Panc1 (cell line): ENCODE measurements around the gene PJA1. TPM values are rescaled to one million over a fixed set of nuclear protein-coding genes. Genes with fewer than 3 reads are reported as not detected.

Experiments
- ATAC-seq: fragments of 200-7000 bp; cut with Tn5 transposase; 2 replicates; pipeline ENCODE4 v1.9.1; 2020; ENCODE audit warnings: mild to moderate bottlenecking, moderate library complexity
- BruUV-seq: library from RNA; stranded (reverse); fragments of 400-500 nt; replicated peaks from 2 replicates; lab custom pipeline; 2021; lab: Mats Ljungman, UMichigan
- CTCF ChIA-PET: fragments of 300-600 bp; sonication (Branson Sonifier 250); formaldehyde crosslinking; loops from one replicate; lab custom pipeline; 2022; ENCODE audit warnings: antibody characterized with exemption; lab: Charles Lee
- POLR2A ChIA-PET: fragments of 300-600 bp; sonication (Branson Sonifier 250); formaldehyde crosslinking; loops from one replicate; lab custom pipeline; 2022; ENCODE audit warnings: antibody characterized with exemption; lab: Charles Lee
- DNase-seq: peaks from one replicate; pipeline ENCODE4 v3.0.0-alpha.2; 2010; ENCODE audit warnings: low read depth, low spot score
- H3K27ac ChIP-seq: 2 replicates; pipeline ENCODE4 v1.5.1; 2011; ENCODE audit warnings: mild to moderate bottlenecking, low read length, inconsistent platforms
- H3K27me3 ChIP-seq: fragments of 200-500 bp; sonication (Bioruptor generic); 2 replicates; pipeline ENCODE4 v1.6.0; 2014; ENCODE audit warnings: low read length, inconsistent platforms; ENCODE audit not compliant: control insufficient read depth, insufficient read depth
- H3K36me3 ChIP-seq: fragments of 200-500 bp; sonication (Bioruptor generic); 2 replicates; pipeline ENCODE4 v1.5.1; 2014; ENCODE audit warnings: inconsistent platforms, mild to moderate bottlenecking, low read length, moderate library complexity; ENCODE audit not compliant: control insufficient read depth, insufficient read depth
- H3K4me1 ChIP-seq: 2 replicates; pipeline ENCODE4 v1.5.1; 2011; ENCODE audit warnings: inconsistent platforms, mild to moderate bottlenecking, low read length, moderate library complexity; ENCODE audit not compliant: control insufficient read depth, insufficient read depth
- H3K4me3 ChIP-seq, 2 experiments: 2 replicates each; pipeline ENCODE4 v1.5.1; 2011 to 2012; ENCODE audit warnings: low read depth in 2 of 2, low read length in 2 of 2, mild to moderate bottlenecking in 2 of 2, inconsistent platforms in 1 of 2, moderate library complexity in 1 of 2
- H3K9me3 ChIP-seq: fragments of 200-500 bp; sonication (Bioruptor generic); 2 replicates; pipeline ENCODE4 v1.5.1; 2014; ENCODE audit warnings: low read depth, mild to moderate bottlenecking, inconsistent platforms, low read length, moderate library complexity; ENCODE audit not compliant: control insufficient read depth, insufficient read depth
- CTCF ChIP-seq: fragments of 450-650 bp; IDR thresholded peaks from 2 replicates; pipeline ENCODE4 v1.5.1; 2017; ENCODE audit warnings: mild to moderate bottlenecking
- POLR2AphosphoS5 ChIP-seq: IDR thresholded peaks from 2 replicates; pipeline ENCODE4 v1.6.1; 2012; ENCODE audit warnings: mild to moderate bottlenecking, low read depth, low read length, moderate library complexity
- REST ChIP-seq, 2 experiments: IDR thresholded peaks; 2 replicates each; pipeline ENCODE4 v1.6.1; 2011 to 2012; ENCODE audit warnings: low read depth in 2 of 2, control low read depth in 1 of 2, low read length in 1 of 2, mild to moderate bottlenecking in 1 of 2, moderate library complexity in 1 of 2; ENCODE audit not compliant: insufficient read depth in 1 of 2
- SIN3A ChIP-seq: IDR thresholded peaks from 2 replicates; pipeline ENCODE4 v1.6.1; 2012; ENCODE audit warnings: low read depth, mild to moderate bottlenecking, low read length, moderate library complexity, borderline replicate concordance; ENCODE audit not compliant: insufficient read depth
- TCF7L2 ChIP-seq: IDR thresholded peaks from 2 replicates; pipeline ENCODE4 v1.6.1; 2011; ENCODE audit warnings: mild to moderate bottlenecking, low read depth, low read length, inconsistent platforms
- in situ Hi-C: cut with HindIII; loops from 2 replicates; pipeline ENCODE4 v1.10.0; 2016; ENCODE audit warnings: low sequenced_read_pairs, low pct_unique_long_range_greater_than_20kb
- intact Hi-C: fragments of 100-400 bp; cut with micrococcal nuclease; formaldehyde crosslinking; loops from one replicate; pipeline ENCODE4 v1.10.0; 2022; ENCODE audit not compliant: unreplicated experiment
- total RNA-seq: library from RNA; stranded (reverse); gene quantifications from one replicate; pipeline ENCODE4 v1.2.1, GENCODE V29; 2021; ENCODE audit not compliant: unreplicated experiment

Gene PJA1
- total RNA-seq, 1 experiment from 2014 or later, result 11.8 TPM

- TF ChIP-seq CTCF, result no peak
- no peak for TF ChIP-seq TCF7L2
- no peak for TF ChIP-seq REST (IDR thresholded peaks at IDR 0.05; ENCODE audit: insufficient read depth in 1 of 2, low read depth in 2 of 2, low read length in 1 of 2)
- TF ChIP-seq POLR2AphosphoS5, result no peak
- TF ChIP-seq SIN3A, result no peak
- Histone ChIP-seq H3K27me3 (no peaks in the 10 kb centered on the region), H3K27ac (no peak overlapping the region), H3K4me3 (no peak overlapping the region), H3K9me3 (no peaks in the 10 kb centered on the region), H3K36me3 (no peaks in the 10 kb centered on the region), H3K4me1 (no peaks in the 10 kb centered on the region)
- ChIA-PET CTCF (no interaction called here), POLR2A (no interaction called here)
- ATAC-seq (no peak), DNase-seq (no peak)
- in situ Hi-C loops, result no loop called here
- BruUV-seq, result no TSS peak
- intact Hi-C loops, result no loop called here
These were observed 19.5 kb downstream of the PJA1 start for GRCh38 chrX:69145714-69146113.

- intact Hi-C loops, result no loop called here
- H3K27me3 ChIP-seq, result no peaks in the 10 kb centered on the region
- H3K4me1 ChIP-seq, result no peaks in the 10 kb centered on the region
- POLR2A ChIA-PET, result no interaction called here
- H3K4me3 ChIP-seq, result no peak overlapping the region
- H3K27ac ChIP-seq, result no peak overlapping the region
- TF ChIP-seq SIN3A, result no peak
- no peak for TF ChIP-seq REST (IDR thresholded peaks at IDR 0.05; ENCODE audit: insufficient read depth in 1 of 2, low read depth in 2 of 2, low read length in 1 of 2)
- no peak for TF ChIP-seq CTCF
- TF ChIP-seq POLR2AphosphoS5, result no peak
- TF ChIP-seq TCF7L2, result no peak
- BruUV-seq, result no TSS peak
- ATAC-seq, result no peak
- no peaks in the 10 kb centered on the region for H3K36me3 ChIP-seq
- in situ Hi-C loops, result no loop called here
- no peaks in the 10 kb centered on the region for H3K9me3 ChIP-seq
- CTCF ChIA-PET, result no interaction called here
- DNase-seq, result no peak
These were observed 20.2 kb downstream of the PJA1 start for GRCh38 chrX:69144838-69145680.
